Left lobe of liver (tissue), 2 donors: Measurements from ENCODE around the gene TMPRSS4. TPM values are rescaled to one million over a fixed set of nuclear protein-coding genes. Genes with fewer than 3 reads are reported as not detected.

Experiments used
- ATAC-seq: fragments of 200-7000 bp; cut with Tn5 transposase; one replicate; pipeline ENCODE4 v1.9.1; 2020; ENCODE audit warnings: mild to moderate bottlenecking, moderate library complexity
- DNase-seq: peaks from one replicate; pipeline ENCODE4 v3.0.0-alpha.2; 2020; ENCODE audit warnings: low spot score
- total RNA-seq: library from RNA; stranded (reverse); gene quantifications from one replicate; pipeline ENCODE4 v1.2.1, GENCODE V29; 2021
- donor health status: DM: no; HTN: no; CAD: no; lungs with moderate emphysema.
- donor health status: DM: no; HTN: yes; CAD: no.

Gene TMPRSS4
- total RNA-seq, 1 donor from 2014 or later = not detected

GRCh38 chr11:118129471-118130172 lies 52.7 kb downstream of the TMPRSS4 start:
- DNase-seq (no peak), ATAC-seq (no peak)

DNA sequence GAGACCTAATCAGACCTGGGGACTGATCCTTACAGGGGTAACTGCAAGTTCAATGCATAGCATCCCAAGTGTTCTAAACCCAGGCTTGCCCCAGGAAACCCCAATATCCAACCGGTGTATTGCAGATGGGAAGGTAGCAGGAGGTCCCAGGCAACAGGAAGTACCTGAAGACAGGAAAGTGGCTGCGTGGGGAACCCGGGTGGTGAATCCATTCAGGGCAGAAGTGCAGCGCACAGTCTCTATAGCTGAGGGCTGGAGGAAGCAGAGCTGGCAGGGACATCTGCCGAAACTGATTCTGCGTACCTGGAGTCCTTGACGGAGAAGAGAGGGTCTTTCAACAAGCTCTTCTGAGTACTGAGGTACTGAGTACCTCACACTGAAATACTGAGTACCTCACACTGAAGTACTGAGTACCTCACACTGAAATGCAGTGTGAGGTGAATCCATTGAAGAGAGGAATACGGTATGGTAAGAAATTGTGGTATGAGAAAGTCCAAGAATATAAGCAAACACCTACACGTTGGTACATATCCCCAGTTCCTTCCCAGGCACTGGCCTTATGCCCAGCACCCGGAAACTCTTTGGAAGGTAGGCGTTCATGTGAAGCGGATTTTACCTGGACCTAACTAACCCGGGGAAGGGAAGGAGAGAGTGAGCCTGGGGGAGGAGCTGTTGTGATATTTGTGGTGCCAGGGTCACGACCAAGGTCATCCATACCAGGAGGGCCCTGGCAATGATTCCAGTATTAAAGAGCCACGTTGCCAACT lies 55.7 kb downstream of the TMPRSS4 start:
- ATAC-seq (no peak), DNase-seq (no peak)

DNA sequence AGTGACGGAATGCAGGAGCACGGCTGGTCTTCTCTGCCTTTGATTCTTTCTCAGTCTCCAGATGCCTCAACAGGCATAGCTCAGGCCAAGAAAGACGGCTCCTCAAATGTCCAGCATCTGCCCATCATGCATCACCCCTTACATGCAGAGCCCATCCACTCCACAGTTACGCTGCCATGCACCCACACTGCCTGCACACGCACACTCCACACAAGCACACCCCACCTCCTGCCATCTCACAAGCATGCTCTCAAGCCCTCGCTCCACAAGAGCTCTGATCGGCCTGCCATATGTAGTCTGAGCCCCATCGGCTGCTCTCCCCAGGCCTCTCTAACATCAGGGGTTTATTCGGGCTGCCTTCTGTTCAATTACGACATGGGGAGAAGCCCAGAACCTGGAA lies 56.9 kb downstream of the TMPRSS4 start:
- ATAC-seq (no peak), DNase-seq (no peak)

- ATAC-seq = no peak
- no peak for DNase-seq
These were observed 58.3 kb downstream of the TMPRSS4 start for GRCh38 chr11:118135051-118135795.

- DNase-seq (no peak), ATAC-seq (no peak)
These were observed 58.9 kb downstream of the TMPRSS4 start for GRCh38 chr11:118135796-118136165.

DNA sequence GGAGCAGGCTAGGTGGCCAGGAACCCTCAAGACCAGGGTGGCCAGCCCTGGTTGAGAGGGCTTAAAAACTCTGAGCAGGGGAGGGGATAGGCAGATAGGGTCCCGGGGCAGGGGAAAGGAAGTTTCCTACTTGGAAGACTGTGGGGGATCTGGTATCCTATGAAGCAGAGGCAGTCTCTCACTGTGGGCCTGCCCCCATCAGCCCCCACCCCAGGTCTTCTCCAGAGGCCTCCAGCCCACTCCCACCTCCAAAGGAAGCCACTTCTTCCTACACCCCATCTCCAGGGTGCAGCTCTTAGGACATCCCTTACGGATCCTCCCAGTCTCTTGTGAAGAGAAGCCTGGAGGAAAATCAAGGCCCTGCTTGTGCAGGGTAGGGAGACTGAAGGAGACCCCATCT lies 59.5 kb downstream of the TMPRSS4 start:
- ATAC-seq (no peak), DNase-seq (no peak)

- ATAC-seq (no peak), DNase-seq (no peak)
These were observed 59.9 kb downstream of the TMPRSS4 start for GRCh38 chr11:118136801-118137200.

GRCh38 chr11:118138839-118139420 lies 62.1 kb downstream of the TMPRSS4 start:
- ATAC-seq (no peak), DNase-seq (no peak)

DNA sequence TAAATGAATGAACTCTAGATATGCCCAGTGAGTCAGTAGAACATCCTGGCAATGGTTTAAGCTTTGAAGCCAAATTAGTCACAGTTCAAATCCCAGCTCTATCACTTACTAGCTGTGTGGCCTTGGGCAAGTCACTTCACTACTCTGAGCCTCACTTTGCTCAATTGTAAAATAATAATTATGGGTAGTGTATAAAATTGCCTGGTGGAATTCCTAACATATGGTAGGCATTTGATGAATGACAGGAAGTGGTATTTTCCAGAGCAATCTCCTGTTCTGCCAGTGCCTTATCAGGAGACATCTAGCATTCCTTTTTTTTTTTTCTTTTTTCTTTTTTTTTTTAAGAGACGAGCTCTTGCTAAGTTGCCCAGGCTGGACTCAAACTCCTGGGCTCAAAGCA lies 62.7 kb downstream of the TMPRSS4 start:
- DNase-seq (no peak), ATAC-seq (no peak)

DNA sequence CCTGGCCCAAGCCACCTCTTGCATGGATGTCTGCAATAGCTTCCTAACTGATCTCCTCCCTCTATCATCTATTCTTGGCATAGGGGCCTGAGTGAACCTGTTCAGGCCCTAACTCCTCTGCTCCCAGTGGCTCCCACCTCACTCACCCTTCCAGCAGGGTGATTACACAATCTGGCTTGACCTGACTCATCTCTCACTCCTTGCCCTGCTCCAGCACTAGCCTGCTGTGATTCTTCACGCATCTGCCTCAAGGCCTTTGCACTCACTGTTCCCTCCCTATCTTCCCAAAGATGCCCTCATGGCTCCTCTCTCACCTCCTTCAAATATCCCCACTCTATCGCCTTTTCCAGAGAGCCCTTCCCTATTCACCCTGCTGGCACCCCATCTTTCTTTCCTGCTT lies 65.2 kb downstream of the TMPRSS4 start:
- DNase-seq = no peak

GRCh38 chr11:118142809-118143208 lies 65.9 kb downstream of the TMPRSS4 start:
- DNase-seq (no peak), ATAC-seq (peak; percentile 2)

More for the DNA sequence above, 65.2 kb downstream of the TMPRSS4 start:
- ATAC-seq = no peak

DNA sequence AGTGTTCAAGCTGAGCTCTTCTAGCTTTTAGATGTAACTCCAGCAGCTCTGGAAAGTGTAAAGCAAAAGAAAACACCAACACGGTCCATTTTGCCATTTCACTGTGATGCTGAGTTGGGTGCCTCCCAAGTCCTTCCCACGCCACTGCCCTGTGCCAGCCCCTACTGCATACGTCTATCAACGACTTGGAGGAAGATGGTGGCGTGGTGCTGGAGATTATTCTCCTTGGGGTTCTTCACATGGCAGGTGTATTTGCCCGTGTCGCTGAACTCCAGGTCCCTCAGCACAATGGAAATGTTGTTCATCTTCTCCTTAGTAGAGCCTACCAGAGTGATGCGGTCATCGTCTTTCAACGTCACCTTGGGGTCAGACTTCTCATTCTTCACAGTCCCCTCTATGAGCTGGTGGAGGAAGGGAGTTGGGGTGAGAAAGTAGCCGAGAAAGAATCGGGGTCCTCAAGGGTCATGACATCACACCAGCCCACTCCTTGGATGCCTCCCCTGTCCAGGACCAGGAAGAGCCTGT lies 66.8 kb downstream of the TMPRSS4 start:
- ATAC-seq = no peak
- DNase-seq = no peak

DNA sequence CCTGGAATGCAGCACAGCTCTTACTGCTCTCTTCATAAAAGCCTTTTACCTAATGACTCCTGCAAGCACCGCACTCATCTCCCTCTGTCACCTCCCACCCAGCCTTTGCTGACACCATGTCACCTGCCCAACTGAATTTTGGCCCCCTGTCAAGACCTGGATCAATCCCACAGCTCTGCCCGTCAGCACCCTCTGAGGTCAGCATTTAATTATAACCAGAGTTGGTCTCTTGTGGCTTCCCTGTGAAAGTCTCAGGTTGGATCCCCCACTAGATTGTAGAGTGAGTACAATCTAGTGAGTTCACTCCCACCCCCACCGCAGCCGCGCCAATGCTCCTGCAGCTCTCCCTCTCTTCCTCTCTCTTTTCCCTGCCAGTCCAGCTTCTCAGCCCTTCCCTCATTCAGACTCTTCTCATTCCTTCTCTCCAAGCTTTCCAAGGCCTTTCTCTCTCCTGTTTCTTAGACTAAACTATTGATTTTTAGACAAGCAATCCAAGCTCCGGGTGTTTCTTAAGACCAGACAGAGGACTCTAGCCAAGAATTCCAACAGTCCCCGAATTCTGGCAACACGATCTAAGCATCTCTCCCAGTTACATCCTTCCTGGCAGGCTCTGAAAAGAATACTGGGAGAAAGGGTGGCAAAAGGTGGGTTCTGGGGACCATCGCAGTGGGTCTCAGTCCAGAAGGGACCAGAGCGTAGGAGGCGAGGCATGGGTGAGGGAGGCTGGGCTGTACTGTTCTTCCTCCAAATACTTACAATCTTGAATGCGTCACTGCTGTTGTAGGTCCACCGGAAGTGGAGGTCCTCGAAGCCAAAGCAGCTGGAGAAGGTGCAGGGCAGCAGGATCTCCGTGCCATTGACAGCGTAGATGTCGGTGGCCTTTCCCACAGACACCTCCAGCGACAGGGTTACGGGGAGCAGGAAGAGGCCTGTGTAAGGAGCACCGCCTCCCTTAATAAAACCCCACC lies 67.7 kb downstream of the TMPRSS4 start:
- ATAC-seq = no peak
- DNase-seq = no peak

DNA sequence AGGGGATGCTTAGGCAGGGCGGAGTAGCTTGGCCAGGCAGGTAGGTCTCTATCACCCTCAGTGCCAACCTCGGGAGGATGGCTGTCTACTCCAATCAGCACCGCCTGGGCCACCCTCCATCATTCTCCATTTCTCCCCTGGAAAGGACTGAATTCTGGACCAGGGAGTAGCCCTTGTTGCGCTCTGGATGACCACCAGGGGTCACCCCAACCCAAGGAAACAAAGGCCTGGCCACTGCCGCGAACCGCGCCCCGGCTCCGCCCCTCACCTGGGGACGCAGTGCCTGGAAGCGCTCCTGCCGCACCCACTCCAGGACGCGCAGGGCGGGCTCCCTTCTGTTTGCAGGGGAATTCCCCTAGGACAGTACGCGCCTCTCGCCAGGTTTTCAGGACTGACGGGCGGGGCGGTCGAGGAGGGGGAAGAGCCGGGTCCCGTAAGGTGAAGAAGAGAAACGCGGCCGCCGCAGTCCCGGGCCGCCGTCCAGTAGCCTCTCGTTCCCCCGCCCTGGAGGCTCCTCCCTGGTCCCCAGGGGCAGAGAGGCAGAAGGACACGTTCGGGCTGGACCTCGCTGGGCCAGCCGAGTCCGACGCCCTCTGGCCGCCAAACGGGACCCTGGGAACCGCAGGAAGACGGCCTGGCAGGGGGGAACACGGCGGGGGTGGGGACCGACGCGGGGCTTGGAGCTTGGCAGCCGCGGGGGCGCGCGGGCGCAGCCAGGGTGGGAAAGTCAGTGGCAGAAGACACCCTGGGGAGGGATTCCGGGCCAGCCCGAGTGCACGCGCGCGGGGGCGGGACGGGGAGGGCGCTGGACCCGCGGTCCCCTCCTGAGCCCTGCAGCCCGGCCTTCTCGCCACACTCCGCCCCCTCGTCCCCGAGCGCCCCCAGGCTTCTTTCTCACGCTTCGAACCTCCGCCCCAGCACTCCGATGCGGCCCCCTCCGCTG lies 68.7 kb downstream of the TMPRSS4 start:
- DNase-seq (peak; percentile 92), ATAC-seq (peak; percentile 99)

GRCh38 chr11:118146554-118146953 lies 69.7 kb downstream of the TMPRSS4 start:
- ATAC-seq (no peak), DNase-seq (no peak)

DNA sequence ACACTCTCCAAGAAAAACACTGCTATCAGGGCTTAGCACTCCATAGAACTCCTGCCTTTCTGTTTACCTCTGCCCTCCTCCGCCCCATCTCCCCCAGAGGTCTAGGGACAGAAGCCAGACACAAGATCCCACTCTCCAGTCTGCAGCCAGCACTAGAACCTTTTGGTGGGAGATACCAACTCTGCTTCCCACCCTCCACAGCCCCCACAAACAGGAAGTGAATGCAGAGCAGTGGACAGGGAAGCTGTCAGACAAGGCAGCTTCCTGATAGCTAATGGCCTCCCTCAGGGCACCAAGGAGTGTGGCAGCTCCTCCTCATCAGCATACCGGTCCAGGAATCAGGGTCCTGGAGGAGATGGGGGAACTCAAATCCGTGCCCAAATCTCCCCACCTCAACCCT lies 70.6 kb downstream of the TMPRSS4 start:
- DNase-seq (no peak), ATAC-seq (no peak)

- DNase-seq = no peak
- ATAC-seq = no peak
These were observed 71.4 kb downstream of the TMPRSS4 start for GRCh38 chr11:118148240-118148639.

DNA sequence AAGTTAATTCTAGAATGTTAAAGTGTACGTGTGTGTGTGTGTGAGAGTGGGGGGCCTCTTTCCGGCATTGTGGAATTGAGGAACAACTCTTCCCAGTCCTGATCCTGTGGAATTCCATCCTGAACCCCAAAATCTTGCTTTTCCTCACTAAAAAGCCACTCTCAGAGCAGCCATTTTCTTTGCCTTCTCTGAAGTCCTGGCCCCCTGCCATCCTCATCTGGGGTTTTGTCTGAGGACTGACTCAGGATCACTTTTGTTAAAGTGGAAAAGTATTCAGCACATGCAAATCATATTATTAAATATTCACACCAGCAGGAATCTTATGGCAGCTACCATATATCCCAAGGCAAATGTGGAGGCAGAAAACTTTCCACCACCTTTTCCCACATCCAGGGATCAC lies 72.0 kb downstream of the TMPRSS4 start:
- ATAC-seq (no peak), DNase-seq (no peak)

GRCh38 chr11:118149493-118149892 lies 72.6 kb downstream of the TMPRSS4 start:
- no peak for ATAC-seq

More at GRCh38 chr11:118149493-118149892, 72.6 kb downstream of the TMPRSS4 start:
- no peak for DNase-seq
